ENCODE results near the gene CTU1. TPM values are rescaled to one million over a fixed set of nuclear protein-coding genes. Genes with fewer than 3 reads are reported as not detected.
A peak's percentile ranks its signal among the peaks of the same experiment; 100 is the strongest.

The CTU1 gene
- total and polyA plus RNA-seq, 8 donors = 1.6 to 9.9 (median 2.6) TPM

GRCh38 chr19:51097796-51098195 is 10.4 kb downstream of the CTU1 start:
- DNase-seq (no peak), ATAC-seq (no peak)
- H3K4me3 ChIP-seq = no peak overlapping the region
- H3K9me3 ChIP-seq = no peaks in the 10 kb centered on the region
- intact Hi-C loops (cut with DNase I) = no loop called here
- peaks cover 0 to 23% of the 10 kb centered on the region in 2 donors for H3K4me1 ChIP-seq
- TF ChIP-seq CTCF (IDR thresholded peaks at IDR 0.05) = no peak
- H3K27me3 ChIP-seq = no peaks in the 10 kb centered on the region
- H3K36me3 ChIP-seq = peaks cover 0 to 44% of the 10 kb centered on the region in 2 donors
- no peak overlapping the region for H3K27ac ChIP-seq

DNA sequence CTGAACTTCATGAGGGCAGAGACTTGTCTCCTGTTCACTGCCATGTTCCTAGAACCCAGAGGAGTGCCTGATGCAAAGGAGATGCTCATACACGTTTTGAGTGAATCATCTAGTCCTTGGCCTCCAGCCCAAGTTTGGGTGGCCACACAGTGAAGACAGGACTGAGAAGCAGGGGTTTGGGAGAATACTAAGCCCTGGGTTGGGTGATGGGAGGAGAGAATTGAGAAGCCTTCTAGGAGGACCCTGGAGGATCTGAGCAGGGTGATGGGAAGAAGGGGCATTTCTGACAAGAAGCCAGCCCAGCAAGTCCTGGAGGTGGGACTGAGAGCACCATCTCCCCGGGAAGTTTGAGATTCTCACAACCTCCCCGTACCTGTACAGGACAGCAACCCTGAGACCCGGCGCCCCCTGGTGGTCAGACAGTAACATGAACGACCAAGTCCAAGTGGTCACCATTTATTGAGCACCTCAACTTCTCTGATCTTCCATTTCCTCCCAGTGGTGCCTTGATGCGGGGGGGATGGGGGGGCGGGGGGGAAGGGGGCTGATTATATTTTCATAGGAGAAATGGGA is 11.0 kb downstream of the CTU1 start:
- no peaks in the 10 kb centered on the region for H3K9me3 ChIP-seq
- H3K36me3 ChIP-seq = peaks cover 0 to 39% of the 10 kb centered on the region in 2 donors
- intact Hi-C loops (cut with DNase I) = no loop called here
- no peak overlapping the region for H3K4me3 ChIP-seq
- H3K27ac ChIP-seq = no peak overlapping the region
- H3K27me3 ChIP-seq = no peaks in the 10 kb centered on the region
- H3K4me1 ChIP-seq = peaks cover 0 to 23% of the 10 kb centered on the region in 2 donors
- DNase-seq (peak in 3 of 4 donors; percentile 41 to 93 (median 63)), ATAC-seq (peak; percentile 78)
- TF ChIP-seq CTCF (IDR thresholded peaks at IDR 0.05) = peak; percentile 44 to 50

GRCh38 chr19:51096473-51097165 is 11.6 kb downstream of the CTU1 start:
- Histone ChIP-seq H3K27ac (no peak overlapping the region), H3K27me3 (no peaks in the 10 kb centered on the region), H3K9me3 (no peaks in the 10 kb centered on the region), H3K4me1 (peaks cover 0 to 18% of the 10 kb centered on the region in 2 donors), H3K36me3 (peaks cover 0 to 32% of the 10 kb centered on the region in 2 donors), H3K4me3 (no peak overlapping the region)
- DNase-seq = no peak
- TF ChIP-seq CTCF (IDR thresholded peaks at IDR 0.05) = no peak
- no peak for ATAC-seq
- intact Hi-C loops (cut with DNase I) = no loop called here

DNA sequence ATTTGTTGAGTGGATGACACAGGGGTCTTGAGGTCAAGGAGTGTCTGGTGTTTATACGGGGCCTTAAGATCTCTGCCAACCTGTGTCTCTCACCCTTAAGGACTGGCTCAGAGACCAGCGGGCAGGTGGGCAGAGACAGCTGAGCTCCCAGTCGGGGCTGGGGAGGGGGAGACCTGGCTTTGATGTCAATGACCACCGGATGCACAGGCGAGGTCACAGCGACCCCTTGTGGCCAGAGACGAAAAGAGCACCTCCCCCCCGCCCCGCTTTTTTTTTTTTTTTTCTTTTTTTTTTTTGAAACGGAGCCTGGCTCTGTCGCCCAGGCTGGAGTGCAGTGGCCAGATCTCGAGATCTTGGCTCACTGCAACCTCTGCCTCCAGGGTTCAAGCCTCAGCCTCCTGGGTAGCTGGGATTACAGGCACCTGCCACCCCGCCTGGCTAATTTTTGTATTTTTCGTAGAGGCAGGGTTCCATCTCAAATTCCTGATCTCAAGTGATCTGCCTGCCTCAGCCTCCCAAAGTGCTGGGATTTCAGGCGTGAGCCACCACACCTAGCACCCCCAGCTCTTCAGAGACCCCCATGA is 13.4 kb downstream of the CTU1 start:
- peaks cover 0 to 14% of the 10 kb centered on the region in 2 donors for H3K4me1 ChIP-seq
- DNase-seq = peak in 1 of 4 donors; percentile 30
- H3K36me3 ChIP-seq = peaks cover 0 to 19% of the 10 kb centered on the region in 2 donors
- H3K27ac ChIP-seq = no peak overlapping the region
- peak; percentile 49 to 53 for TF ChIP-seq CTCF (IDR thresholded peaks at IDR 0.05)
- H3K9me3 ChIP-seq = no peaks in the 10 kb centered on the region
- H3K27me3 ChIP-seq = no peaks in the 10 kb centered on the region
- ATAC-seq = peak; percentile 10
- no peak overlapping the region for H3K4me3 ChIP-seq
- intact Hi-C loops (cut with DNase I) = no loop called here

All from left lung (tissue), 10 donors.